ENCODE data around the gene SHROOM3.

DNA sequence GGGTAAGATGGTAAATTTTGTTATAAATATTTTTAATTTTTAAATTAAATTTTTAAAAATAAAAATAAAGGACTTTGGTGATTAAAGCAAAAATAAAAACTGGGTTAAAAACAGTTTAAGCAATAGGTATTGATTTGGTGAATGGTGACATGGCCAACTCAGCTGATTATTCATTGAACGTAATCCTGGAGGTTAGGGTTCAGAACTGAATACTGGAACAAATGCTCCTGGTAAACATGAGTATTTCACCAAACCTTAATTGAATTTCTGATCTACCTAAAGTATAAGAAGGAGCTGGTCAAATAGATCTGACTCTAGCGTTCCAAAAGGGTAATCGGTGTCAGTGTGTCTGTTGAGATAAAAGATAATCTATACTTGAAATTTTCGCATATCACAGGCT is 141.8 kb downstream of the SHROOM3 start:
- TF ChIP-seq, protein P1, sequence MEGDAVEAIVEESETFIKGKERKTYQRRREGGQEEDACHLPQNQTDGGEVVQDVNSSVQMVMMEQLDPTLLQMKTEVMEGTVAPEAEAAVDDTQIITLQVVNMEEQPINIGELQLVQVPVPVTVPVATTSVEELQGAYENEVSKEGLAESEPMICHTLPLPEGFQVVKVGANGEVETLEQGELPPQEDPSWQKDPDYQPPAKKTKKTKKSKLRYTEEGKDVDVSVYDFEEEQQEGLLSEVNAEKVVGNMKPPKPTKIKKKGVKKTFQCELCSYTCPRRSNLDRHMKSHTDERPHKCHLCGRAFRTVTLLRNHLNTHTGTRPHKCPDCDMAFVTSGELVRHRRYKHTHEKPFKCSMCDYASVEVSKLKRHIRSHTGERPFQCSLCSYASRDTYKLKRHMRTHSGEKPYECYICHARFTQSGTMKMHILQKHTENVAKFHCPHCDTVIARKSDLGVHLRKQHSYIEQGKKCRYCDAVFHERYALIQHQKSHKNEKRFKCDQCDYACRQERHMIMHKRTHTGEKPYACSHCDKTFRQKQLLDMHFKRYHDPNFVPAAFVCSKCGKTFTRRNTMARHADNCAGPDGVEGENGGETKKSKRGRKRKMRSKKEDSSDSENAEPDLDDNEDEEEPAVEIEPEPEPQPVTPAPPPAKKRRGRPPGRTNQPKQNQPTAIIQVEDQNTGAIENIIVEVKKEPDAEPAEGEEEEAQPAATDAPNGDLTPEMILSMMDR (IDR thresholded peaks at IDR 0.05): no peak
- no peak for TF ChIP-seq ZFX (IDR thresholded peaks at IDR 0.05; ENCODE audit: borderline replicate concordance)
